ENCODE measurements around the gene THSD8.

DNA sequence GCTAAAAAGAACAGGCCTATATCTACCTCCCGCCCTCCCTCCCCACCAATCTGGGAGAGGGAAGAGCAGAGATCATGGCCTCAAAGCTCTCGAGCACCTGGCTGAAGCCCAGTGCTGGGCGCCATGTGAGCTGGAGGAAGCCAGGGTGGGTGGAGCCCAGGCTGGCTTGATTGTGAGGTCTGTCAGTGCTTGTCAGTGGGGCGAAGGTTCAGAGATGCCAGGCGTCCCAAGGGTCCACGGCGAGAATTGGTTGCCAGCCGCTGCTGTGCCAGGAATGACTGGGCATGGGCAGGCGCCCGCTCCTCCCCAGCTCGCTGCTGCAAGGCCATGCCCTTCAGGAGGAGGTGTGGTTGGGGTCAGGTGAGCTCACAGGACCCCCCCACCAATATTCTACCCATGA is 38.8 kb upstream of the THSD8 start:
- TF ChIP-seq, protein P1, sequence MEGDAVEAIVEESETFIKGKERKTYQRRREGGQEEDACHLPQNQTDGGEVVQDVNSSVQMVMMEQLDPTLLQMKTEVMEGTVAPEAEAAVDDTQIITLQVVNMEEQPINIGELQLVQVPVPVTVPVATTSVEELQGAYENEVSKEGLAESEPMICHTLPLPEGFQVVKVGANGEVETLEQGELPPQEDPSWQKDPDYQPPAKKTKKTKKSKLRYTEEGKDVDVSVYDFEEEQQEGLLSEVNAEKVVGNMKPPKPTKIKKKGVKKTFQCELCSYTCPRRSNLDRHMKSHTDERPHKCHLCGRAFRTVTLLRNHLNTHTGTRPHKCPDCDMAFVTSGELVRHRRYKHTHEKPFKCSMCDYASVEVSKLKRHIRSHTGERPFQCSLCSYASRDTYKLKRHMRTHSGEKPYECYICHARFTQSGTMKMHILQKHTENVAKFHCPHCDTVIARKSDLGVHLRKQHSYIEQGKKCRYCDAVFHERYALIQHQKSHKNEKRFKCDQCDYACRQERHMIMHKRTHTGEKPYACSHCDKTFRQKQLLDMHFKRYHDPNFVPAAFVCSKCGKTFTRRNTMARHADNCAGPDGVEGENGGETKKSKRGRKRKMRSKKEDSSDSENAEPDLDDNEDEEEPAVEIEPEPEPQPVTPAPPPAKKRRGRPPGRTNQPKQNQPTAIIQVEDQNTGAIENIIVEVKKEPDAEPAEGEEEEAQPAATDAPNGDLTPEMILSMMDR (IDR thresholded peaks at IDR 0.05), result no peak
- no peak for TF ChIP-seq POLR2AphosphoS5 (IDR thresholded peaks at IDR 0.05)
